Measurements from ENCODE around the gene ATP13A4.

The ATP13A4 gene

GRCh38 chr3:193499801-193500485 is 54.8 kb downstream of the ATP13A4 start:
- DNase-seq, result no peak

DNA sequence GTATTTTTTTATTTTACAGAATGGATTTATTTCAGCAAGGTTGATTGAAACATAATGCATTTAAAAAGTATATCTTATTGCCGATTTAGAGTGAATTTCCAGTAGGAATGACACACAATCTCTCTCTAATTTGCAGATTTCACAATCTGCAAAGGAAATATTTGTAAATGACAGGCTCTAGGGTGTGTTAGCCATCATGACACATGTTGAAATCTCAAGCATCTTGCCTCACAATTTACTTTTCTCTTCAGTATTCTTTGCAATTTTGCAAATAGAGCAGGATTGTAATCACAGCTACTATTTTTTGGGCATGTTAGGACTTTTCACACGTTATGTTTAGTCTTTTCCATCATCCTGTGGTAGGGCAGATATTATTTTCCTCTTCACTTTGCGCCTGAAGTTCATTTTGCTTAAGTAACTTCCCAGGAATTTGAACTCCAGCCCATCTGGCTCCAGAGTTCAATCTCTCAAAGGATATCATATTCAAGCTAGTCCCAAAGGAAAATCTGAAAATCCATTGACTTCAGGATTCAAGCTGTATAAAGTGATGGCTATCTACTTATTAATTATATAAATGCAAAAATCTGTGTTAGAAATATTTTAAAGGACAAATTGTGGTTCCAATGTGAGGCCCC is 55.4 kb downstream of the ATP13A4 start:
- no peak for DNase-seq

GRCh38 chr3:193498215-193498614 is 56.5 kb downstream of the ATP13A4 start:
- DNase-seq, result no peak

GRCh38 chr3:193496658-193497057 is 58.0 kb downstream of the ATP13A4 start:
- DNase-seq, result no peak

- DNase-seq, result no peak
Measured at GRCh38 chr3:193491026-193491425, 63.7 kb downstream of the ATP13A4 start.

GRCh38 chr3:193490580-193490979 is 64.1 kb downstream of the ATP13A4 start:
- no peak for DNase-seq

GRCh38 chr3:193489949-193490348 is 64.7 kb downstream of the ATP13A4 start:
- DNase-seq, result no peak

GRCh38 chr3:193488741-193489140 is 66.0 kb downstream of the ATP13A4 start:
- no peak for DNase-seq

DNA sequence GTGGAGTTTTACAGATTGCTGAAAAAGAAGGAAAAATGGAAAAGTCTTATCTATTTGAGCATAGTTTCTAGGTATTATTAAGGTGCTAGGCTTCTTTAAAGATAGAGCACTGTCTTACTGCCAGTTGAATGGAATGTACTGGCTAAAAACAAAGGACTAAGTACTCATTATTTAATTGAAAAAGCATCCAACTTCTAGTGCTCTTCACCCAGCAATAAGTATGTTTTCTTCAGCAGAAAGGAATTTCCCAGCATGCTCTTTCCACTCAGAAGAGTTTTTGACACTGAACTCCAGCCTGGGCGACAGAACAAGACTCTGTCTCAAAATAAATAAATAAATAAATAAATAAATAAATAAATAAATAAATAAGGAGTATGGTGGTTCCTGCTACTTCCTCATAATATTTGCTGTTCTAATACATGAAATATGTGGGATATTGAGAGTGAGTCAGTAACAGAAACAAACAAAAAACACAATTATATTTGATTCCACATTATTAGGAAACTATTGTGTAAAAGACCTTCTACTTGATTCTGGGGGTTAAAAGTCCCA is 70.6 kb downstream of the ATP13A4 start:
- DNase-seq, result no peak

GRCh38 chr3:193481436-193481835 is 73.3 kb downstream of the ATP13A4 start:
- no peak for DNase-seq

DNA sequence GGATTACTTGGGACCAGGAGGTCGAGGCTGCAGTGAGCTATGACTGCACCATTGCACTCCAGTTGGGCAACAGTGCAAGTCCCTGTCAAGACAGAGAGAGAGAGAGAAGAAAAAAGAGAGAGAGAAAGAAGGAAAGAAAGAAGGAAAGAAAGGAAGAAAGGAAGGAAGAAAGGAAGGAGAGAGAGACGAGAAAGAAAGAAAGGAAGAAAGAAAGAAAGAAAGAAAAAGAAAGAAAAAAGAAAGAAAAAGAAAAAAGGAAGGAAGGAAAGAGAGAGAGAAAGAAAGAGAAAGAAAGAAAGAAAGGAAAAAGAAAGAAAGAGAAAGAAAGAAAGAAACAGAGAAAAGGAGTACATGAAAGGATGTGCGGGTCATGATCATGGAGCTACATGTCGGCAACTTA is 80.2 kb downstream of the ATP13A4 start:
- DNase-seq, result no peak

- DNase-seq, result peak in 1 of 58 donors; percentile 22
Measured at GRCh38 chr3:193470710-193471109, 84.0 kb downstream of the ATP13A4 start.

GRCh38 chr3:193465992-193466608 is 88.6 kb downstream of the ATP13A4 start:
- DNase-seq, result no peak

GRCh38 chr3:193464889-193465288 is 89.8 kb downstream of the ATP13A4 start:
- no peak for DNase-seq

DNA sequence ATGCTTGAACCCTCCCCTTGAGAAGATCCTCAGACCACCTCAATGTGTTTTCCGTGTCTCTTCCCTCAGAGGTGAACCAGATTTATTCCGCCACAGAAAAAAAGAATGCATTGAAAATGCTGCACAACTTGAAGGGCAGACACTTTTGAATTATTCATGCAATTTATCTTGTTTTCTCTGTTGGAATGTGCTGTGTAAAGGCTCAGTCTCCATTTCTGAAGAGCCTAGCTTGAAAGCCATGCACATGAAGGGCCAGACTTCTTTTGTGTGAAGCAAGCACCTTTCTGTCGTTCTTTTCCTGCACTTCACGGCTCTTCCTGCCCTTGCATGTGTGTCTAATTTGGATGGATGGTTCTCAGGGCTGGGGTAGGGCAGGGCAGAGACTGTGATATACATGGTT is 97.2 kb downstream of the ATP13A4 start:
- DNase-seq, result no peak

- DNase-seq, result no peak
Measured at GRCh38 chr3:193452338-193452737, 102.4 kb downstream of the ATP13A4 start.

DNA sequence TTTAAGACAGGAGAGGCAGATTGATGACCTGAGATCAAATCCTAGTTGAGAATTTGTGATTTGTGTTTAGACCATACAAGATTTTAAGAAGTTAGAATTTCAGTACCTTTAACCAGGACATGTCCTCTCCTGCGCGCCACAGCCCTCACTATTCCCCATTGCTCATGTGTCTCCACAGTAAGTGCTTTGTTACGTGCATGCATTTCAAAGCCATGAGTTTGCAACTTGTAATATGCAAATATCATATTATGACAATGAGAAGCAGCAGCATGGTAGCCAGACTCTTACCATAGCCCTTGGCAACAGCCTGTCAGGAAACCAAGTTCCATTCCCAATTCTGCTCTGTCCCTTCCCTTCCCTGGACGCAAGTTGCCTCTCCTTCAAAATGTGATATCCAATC is 102.8 kb downstream of the ATP13A4 start:
- DNase-seq, result no peak

DNA sequence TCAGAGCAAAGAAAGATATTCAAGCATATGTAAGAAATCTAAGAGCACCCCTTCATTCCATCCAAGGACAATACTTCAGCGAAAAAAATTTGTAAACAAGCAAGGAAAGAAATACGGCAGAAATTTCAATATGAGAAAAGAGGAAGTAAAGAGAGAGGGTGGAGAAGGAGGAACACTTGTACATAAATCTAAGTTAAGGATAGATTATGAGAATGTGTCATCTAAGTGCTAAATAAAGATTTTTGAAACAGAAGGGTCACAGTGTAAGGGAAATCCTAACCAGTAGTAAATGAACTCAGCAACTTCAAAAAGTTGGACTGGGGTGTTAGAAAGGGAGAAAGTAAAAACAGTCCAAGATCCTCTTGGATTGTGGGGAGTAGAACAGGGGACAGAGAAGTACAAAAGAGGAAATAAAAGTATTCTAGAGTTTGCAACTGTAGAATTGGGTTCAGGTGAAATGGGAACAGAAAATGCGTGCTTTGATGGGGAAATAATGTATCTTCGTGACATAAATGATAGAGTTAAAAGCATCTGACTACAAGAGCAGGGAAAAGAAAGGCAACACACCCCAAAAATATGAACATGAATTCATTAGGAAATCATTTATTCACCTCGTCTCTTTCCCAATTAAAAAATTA is 107.6 kb downstream of the ATP13A4 start:
- no peak for DNase-seq

DNA sequence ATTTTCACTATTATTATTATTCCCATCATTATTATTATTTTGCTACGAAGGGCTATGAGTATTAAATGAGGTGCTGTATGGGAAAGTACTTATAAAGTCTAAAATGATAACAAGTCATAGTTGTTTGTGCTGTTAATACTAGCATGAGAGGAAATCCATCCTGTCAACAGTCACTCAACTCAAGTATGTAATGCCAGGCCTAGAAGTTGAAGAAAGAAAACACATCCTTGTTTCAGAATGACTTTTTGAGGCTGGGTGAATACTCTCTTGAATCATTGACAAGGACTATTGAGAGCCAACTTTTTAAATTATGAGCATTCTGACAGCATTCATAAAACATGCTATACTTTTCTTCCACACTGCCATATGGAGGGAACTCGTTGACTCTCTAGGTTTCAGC is 115.3 kb downstream of the ATP13A4 start:
- DNase-seq, result no peak

DNA sequence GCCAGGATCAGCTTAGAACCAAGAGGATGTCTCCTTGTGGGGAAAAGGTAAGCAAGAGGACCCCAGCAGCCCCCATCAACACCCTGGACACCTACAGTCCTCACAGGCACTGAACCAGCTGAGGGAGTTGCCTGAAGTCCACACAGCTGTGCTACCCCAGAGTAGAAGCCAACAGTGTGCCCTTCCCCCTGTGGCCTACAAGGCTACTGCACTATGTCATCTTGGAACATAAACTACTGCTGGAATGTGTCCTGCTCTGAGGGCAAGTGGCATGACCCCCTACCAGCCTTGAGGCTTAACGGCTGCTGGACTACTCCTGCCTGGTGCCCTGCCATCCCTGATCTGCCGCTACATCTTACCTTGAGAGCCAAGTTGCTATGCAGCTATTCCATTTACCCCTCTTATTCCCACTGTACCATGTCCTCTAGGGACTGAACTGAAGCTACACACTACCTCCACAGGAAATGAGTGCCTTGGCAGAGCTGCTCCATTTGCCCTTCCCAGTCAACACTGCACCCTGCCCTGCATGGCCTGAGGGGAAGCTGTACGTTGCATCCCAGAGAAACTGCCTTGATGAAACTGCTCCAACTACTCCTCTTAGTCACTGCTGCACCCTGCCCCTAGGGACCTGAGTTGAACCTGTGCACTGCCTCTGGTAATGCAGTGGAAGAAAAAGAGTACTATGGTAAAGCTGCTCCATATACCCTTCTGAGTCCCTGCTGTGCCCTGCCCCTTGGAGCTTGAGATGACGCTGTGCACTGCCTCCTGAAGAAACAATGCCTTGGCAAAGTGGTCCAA is 135.9 kb downstream of the ATP13A4 start:
- no peak for DNase-seq

DNA sequence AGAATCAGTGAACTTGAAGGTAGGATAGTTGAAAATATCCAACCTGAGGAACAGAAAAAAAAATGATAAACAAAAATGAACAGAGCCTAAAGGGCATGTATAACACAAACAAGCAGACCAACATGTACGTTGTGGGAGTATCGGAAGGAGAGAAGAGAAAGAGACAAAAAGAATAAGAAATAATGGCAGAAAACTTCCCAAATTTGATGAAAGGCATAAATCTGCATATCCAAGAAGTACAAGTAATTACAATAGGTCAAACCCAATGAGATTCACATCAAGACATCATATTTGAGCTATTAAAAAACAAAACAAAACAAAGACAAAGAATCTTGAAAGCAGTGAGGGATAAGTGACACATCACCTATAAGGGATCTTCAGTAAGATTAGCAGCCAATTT is 138.1 kb downstream of the ATP13A4 start:
- no peak for DNase-seq

All from anterior cingulate cortex (tissue), 58 donors.